HG03558 (cell line): ENCODE data around the gene HIPK2.

Experiments used
- ATAC-seq: cut with Tn5 transposase; IDR thresholded peaks from one replicate; pipeline ENCODE4 v1.9.1; 2021; ENCODE audit warnings: moderate number of reproducible peaks; ENCODE audit not compliant: unreplicated experiment; ENCODE audit errors: extremely low read depth

HIPK2 gene

GRCh38 chr7:139658908-139659675 is 118.7 kb downstream of the HIPK2 start:
- no peak for ATAC-seq

DNA sequence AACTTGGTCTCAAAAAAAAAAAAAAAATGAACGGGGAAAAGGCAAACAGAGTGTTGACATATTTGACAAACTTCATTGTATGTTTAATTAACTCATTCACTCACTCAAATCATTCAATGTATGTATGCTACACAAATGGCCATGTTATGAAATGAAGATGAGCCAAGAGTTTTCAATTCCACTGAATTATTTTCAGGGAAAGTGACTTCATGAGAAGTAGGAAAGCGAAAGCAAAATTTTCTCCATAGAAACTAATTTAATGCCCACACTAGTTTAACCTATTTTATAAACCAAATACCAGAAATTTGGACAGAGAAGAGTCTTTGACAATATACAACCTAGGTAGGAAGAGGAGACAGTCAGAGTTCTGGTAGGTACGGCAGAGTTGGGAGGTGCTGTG is 119.5 kb downstream of the HIPK2 start:
- no peak for ATAC-seq

- ATAC-seq = no peak
These were observed 120.1 kb downstream of the HIPK2 start for GRCh38 chr7:139657725-139658124.

DNA sequence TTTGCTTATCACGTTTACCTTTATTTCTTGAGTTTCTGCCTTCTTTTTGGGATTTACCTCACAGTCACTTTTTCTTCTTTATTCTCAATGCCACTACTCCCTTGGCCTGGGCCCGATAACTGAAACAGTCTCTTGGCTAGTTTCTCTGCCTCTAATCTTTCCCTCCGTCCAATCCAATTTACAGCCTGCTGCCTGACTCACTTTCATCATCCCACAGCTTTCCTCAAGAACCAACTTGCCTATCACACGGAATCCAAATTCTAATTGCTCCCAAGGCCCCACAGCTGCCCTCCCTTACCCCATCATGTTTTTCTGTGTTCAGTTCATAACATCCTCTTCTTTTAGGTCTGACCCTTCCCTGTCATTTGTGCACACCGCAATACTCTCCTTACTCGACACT is 121.4 kb downstream of the HIPK2 start:
- ATAC-seq = no peak

DNA sequence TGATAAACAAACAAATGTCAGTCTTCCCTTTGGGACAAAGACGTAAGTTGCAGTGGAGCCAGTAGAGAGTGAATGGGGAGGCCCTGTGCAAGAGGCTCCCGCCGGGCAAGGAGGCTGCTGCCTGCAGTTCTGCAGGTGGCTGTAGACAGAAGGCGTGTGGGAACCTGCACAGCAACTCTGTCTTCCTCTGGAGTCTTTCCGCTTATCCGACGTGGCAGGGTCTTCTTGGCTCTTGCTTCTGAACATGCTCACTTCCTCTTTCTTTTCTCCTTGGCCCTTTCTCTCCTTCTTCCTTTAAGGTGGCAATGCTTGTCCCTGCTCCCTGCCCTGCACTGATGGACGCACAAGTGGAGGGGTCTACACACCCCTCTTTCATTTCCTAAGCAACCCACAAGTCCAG is 122.5 kb downstream of the HIPK2 start:
- ATAC-seq = no peak

GRCh38 chr7:139654276-139655181 is 123.3 kb downstream of the HIPK2 start:
- no peak for ATAC-seq

- no peak for ATAC-seq
These were observed 125.9 kb downstream of the HIPK2 start for GRCh38 chr7:139651914-139652313.

DNA sequence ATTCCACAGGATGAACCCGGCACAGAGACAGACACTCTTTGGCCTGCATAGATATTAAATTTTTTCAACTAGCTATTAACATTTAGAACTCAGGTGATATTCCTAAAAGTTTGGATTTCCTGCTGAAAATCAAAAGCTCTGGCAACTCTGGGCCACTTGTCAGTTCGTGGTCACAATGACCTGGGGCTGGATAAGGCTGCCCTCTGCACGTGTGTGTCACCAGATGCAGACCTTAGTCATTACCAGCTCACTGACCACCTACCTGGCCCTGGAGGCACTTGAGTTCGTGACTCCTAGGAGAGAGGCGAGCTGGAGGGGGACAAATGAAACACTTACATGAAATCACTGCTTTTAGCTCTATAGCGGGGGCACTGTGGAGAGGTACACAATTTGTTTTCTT is 126.5 kb downstream of the HIPK2 start:
- no peak for ATAC-seq

GRCh38 chr7:139650429-139651100 is 127.2 kb downstream of the HIPK2 start:
- no peak for ATAC-seq

DNA sequence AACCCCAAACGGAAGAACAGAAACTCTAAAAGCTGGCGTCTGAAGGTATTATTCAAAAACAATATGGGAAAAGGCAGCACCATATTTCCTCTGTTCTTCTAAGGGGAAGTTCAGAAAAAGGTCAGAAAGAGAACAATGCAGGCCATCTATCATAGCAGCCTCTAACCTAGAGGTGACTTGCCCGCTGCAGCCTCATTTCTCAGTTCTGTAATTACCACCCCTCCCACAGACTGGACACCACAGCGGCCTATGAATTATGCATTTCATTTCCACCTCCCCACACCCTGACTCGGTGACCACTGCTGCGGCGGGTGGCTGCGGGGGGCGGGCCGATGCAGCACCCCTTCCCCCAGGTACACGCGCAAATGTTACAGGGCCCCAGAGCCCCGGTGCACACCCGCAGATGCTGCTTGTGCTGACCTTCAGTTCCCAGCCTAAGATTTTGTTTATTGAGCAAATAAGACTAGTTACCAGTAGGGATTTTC is 128.8 kb downstream of the HIPK2 start:
- ATAC-seq = peak; percentile 87

- no peak for ATAC-seq
These were observed 129.4 kb downstream of the HIPK2 start for GRCh38 chr7:139648391-139648861.

DNA sequence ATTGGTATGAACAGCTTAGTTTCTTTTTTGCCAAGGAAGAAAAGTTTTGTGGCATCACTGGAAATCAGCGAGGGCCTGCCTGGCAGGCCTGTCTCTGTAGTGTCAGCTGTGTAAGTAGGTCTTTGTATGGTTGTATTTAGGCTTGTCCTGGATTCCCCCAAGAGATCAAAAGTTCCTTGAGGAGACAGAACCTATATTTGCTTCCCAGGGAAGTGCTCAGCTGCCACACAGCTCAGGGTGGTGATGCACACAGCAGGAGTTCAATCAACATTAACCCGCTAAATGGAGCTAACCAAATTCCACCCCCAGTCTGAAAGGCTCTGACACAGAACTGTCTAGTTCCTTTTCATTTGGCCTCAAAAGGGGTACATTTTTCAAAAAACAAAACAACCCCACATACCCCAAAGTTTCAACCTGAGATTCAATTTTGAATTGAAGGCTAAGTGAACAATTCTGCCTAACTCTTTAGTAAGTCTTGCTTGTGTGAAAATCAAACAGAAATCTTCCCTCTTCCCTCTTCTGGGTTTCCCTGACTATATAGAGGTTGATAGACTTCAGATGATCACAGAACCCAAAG is 129.9 kb downstream of the HIPK2 start:
- no peak for ATAC-seq

DNA sequence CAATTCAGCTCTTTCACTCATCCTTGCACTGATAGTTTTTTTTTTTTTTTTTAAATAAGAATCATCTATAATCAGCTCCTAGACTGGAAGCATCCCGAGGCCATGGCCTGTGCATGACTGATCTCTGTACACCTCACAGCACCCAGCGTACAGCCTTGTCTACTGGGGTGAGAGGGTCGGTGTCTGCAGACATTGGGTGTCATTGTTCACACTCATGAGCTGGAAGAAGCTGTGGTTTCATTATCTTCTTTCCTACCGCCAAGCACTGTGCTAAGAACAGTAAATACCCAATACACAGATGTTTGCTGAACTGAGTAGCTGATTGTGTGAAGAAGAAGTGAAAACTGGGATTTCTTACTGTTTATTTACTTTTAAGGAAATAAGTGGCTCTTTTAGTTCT is 130.7 kb downstream of the HIPK2 start:
- no peak for ATAC-seq

GRCh38 chr7:139646566-139646965 is 131.2 kb downstream of the HIPK2 start:
- ATAC-seq = no peak

DNA sequence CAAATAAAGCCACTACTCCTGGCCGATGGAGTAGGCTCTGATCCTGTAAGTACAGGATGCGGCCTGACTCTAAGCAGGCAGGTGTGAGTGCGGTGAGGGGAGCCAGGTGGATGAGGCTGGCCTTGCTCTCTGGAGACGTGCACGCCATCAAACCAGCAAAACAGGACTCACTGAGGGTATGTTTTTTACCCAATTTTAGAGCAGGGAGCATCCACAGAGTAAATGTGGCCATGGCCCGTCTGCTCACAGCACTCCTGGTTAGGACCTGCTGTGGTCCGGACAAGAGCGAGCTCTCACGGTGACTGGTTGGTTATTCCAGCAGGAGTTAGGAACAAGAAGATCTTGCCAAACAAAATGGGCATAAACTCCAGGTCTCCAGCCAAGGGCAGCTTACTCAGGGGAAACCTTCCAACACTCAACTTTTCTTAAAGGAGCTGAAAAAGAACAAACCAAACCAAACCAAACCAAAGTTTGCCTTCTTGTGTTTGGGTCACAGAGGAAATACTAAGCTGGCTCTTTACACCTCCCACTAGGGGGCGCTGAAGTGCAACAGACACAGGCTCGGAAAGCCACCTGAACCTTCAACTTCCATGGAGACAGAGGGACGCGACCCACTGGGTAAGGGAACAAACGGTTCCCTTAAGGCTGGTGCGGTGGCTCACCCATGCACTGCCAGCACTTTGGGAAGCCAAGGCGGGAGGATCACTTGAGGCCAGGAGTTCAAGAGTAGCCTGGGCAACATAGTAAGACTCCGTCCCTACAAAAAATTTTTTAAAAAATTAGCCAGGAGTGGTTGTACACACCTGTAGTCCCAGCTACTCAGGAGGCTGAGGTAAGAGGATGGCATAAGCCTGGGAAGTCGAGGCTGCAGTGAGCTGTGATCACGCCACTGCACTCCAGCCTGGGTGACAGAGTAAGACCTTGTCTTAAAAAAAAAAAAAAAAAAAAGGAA is 131.9 kb downstream of the HIPK2 start:
- ATAC-seq = no peak

GRCh38 chr7:139643951-139644585 is 133.7 kb downstream of the HIPK2 start:
- ATAC-seq = no peak

GRCh38 chr7:139642283-139642682 is 135.5 kb downstream of the HIPK2 start:
- no peak for ATAC-seq

DNA sequence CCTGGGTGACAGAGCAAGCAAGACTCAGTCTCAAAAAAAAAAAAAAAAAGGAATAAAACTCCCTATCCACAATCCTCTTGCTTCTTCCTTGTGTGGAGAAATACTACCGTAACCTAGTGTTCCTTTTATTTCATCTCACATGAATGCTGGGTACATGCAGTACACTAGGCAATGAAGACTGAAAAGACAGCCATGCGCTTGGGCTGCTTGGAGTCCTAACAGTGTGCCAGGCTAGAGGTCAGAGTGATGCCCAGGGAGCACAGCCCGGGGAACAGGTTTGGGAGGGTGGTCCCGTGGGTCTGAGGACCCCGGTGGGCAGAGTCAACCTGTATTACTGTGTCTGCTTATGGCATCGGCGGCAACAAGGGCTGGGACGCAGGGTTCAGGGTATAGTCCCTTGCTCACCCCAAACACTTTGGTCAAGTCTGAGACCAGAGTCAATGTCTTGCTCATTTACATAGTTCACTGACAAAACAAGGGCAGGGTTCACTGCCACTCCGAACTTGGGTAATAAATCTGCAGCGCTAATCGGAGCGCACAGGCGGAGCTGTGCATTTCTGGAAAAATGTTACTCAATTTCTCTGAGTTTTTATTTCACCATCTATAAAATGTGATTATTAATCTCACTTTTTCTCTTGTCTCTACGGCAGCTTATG is 136.3 kb downstream of the HIPK2 start:
- no peak for ATAC-seq
